SK-N-DZ (cell line): ENCODE measurements around the gene SDS.
A peak's percentile ranks its signal among the peaks of the same experiment; 100 is the strongest.
"Not testable (repeated sequence)": the region's sequence is repeated elsewhere in the genome, so short reads cannot be mapped to it uniquely, and the experiment has no call there.

Experiments used
- DNase-seq: peaks from one replicate; pipeline ENCODE4 v3.0.0-alpha.2; 2015; ENCODE audit warnings: low spot score

Gene SDS

GRCh38 chr12:113381220-113381619 is 22.5 kb downstream of the SDS start:
- DNase-seq, result no peak

DNA sequence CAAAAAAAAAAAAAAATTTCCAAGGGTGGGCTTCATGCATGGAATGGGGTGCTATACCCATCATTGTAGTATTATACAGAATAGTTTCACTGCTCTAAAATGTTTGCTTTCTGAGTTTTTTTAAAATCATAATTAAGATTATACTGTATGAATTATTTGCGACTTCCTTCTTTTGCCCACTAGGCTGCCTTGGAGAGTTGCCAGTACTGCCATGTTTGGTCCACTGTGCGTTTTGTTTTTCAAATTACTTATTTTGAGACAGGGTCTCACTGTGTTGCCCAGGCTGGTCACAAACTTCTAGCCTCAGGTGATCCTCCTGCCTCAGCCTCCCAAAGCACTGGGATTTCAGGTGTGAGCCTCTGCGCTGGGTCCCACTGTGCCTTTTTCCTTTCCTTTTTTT is 25.4 kb downstream of the SDS start:
- no peak for DNase-seq

- DNase-seq, result no peak
Measured at GRCh38 chr12:113374823-113375428, 28.8 kb downstream of the SDS start.

GRCh38 chr12:113373969-113374368 is 29.7 kb downstream of the SDS start:
- DNase-seq, result no peak

DNA sequence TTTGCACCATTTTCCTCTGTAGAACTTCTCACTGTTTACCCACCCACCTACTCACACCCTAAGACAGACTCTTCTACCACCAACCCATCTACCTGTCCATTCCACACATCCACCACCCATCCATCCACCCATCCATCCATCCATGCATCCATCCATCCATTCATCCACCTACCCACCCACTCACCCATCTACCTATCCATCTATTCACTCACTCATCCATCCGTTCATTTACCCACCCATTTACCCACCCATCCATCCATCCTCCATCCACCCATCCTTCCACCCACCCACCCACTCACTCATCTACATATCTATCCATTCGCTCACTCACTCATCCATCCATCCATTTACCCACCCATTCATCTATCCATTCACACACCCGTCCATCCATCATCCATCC is 30.2 kb downstream of the SDS start:
- DNase-seq, result no peak

- no peak for DNase-seq
Measured at GRCh38 chr12:113372371-113372770, 31.3 kb downstream of the SDS start.

DNA sequence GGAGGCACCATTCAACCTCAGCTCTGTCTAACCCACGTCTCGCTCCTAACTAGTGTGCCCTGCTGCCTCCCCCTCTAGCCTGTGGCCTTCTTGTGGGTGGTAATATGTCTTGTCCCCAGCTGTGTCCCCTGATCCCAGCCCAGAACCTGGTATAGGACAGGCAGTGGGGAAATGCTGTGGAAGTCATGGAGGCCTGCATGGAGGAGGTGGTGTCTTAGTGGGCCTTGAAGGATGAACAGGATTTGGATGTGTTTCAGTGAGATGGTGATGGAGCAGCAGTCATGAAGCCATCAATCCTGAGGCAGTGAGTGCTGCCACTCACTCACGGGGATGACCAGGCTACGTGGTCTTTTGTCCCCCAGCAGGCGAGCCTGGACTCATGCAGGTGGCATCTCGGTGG is 31.9 kb downstream of the SDS start:
- no peak for DNase-seq

DNA sequence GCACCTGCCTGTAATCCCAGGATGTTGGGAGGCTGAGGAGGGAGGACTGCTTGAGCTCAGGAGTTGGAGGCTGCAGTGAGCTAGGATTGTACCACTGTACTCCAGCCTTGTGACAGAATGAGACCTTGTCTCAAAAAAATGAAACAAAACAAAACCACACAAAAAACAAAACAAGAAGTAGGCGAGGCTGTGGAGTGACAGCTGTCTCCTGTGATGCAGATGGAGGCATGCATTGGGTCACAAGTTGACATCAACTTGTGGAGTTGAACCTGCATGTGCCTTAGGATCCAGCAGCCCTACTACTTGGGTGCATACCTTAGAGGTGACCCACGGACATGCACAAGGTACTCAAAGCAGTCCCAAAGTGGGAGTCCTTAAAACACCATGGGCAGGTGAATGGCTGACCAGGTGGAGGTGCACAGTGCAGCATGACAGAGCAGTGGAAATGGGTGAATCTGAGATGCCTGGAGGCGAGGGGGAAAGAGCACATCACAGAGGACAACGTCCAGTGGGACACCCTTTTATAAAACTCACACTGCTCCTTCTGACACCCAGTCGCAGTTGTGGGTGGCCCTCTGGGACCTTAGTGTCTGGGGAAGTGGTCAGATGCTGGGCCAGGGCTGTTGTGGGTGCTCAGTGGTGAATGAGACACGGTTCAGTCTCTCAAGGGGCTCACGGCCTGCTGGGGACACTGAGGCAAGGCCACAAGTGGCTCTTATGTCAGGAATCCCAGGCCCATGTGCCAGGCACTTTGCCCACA is 32.6 kb downstream of the SDS start:
- DNase-seq, result no peak

DNA sequence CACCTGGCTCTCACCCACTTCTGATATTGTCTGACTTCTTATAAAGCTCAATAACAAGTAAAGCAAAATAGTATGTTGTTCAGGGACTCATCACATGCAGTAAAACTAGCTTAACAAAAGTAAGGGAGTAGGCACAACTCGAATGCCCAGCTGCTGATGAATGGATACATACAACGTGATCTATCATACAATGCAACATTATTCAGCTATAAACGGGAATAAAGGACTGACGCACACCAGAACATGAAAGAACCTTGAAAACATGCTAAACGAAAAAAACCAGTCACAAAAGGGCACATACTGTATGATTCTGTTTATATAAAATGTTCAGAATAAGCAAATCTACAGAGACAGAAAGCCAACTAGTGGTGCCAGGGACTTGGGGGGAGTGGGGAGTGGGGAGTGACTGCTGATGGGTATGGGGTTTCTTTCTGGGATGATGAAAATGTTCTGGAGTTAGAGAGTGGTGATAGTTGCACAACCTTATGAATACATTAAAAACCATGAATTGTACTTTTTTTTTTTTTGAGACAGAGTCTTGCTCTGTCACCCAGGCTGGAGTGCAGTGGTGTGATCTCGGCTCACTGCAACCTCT is 34.2 kb downstream of the SDS start:
- DNase-seq, result no peak

DNA sequence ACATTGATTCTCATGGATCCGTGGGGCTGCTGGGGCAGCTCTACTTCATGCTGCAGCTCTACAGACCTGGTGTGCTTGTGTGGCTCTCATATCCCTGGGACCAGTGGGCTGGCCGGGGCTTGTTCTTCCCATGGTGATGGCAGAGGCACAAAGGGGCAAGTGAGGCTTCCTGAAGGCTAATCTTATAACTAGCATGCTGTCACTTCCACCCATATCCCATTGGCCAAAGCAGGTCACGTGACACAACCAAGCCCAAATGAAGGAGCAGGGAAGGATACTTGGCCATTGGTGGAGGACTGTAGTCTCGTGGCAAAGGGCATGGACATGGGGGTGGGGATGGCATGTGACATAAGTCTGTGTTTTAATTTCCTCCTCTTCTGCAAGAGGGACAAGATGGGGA is 35.4 kb downstream of the SDS start:
- DNase-seq, result no peak

DNA sequence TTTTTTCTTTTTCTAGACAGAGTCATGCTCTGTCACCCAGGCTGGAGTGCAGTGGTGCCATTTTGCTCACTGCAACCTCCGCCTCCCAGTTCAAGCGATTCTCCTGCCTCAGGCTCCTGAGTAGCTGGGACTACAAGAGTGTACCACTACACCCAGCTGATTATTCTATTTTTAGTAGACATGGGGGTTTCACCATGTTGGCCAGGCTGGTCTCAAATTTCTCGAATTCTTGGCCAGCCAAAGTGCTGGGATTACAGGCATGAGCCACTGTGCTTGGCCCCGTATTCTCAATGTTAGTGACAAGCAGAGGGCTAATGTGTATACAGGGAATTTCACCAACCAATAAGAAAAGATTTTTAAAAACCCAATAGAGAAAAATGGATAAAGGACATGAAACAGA is 36.9 kb downstream of the SDS start:
- no peak for DNase-seq

DNA sequence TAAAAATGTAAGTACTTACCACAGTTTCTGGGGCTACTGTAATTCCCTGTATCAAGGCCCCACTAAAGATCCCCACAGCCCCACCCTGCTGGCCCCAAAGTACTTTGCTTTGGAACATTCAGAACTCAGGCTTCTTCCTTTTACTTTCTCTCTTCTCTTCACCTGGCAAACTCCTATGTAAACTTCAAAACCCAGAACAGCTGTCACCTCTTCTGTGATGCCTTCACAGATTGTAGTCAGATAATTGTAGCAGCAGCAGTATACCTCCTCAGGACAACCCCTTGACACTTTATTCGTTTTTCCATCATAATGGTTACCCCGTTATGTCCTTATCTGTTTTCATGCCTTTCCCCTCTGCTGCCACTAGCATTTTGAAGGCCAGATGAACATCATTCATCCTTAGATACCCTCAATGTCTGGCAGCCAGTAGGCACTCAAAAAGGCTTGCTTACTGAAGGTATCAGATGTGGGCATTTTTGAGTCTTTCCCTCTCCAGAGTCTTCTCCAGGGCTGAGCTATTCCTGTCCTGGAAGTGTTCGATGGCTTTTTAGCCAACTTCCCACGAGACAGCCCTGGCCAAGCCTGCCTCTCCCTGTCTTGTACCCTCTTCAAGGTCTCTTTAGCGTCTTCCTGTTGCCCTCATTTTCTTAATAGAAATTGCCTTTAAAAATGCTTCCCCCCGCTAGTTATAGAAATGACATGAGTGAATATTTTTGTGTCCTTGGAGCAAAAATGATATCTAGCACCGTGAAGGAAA is 37.9 kb downstream of the SDS start:
- no peak for DNase-seq

GRCh38 chr12:113364698-113365097 is 39.0 kb downstream of the SDS start:
- DNase-seq, result no peak

GRCh38 chr12:113361574-113362370 is 41.9 kb downstream of the SDS start:
- DNase-seq, result no peak

DNA sequence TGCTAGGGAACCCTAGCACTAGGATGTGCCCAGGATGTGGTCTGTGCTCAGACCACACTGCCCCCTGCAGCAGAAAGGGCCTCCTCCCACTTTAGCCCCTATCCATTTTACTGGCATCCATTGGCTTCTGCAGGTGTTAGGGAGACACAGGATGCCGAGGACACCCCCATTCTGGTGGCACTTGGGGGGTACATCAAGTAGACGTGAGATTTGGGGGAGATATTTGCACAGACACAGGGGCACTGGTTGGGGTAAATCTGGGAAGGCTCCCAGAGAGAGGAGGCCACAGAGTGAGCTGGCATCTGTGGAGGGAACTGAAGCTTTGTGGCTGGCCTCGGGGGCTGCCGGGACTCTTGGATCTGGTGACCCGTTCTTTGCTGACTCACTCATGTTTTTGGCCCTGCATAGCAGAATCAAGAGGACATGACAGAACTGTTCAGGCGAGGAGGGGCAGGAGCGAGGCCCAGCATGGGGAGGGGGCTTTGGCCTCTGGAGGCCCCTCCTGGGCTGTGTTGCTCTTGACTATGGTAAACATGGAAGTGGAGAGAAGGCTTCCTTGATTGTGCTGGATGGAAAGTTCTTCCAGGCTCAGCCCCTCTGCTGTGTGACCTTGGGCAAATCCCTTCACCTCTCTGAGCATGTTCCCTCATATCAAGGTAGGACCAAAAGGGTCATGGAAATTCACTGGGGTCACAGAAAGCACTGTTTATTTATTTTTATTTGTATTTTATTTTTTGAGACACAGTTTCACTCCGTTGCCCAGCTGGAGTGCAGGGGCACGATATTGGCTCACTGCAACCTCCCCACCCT is 43.5 kb downstream of the SDS start:
- peak; percentile 18 for DNase-seq

DNA sequence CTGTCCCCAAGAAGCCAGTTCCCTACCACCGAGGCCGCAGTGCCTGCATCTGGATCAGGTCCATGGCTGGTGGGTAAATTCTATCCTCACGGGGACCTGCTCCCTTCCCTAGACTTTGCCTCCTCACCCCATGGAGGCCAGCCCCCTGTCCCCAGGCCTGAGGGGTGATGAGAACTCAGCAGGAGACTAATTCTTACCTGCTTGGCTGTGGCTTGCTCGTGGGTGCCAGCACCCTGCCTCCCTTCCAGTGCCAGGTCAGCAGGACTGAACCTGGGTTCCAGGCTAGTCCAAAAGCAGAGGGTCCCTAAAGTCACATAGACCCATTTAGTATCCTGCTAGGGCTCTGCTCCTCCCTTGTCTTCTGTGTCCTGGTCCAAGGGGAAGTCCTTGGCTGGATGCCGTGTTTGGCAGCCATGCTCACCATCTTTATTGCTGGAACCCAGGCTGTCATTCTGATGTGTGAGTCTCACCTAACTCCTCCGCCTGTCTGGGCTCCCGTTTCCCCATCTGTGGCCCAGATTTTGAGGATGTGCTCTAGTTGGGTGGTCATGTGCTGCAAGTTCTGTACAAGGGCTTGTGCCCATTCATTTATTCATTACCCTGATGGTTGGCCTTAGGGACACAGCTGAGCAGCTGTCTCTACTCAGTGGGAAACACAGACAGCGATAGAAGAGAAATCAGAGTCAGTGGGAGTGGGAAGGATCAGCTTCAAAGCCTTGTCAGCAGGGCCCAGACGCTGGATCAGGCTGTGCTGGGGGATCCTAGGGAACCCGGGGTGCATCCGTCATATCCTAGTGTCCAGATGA is 44.4 kb downstream of the SDS start:
- DNase-seq, result peak; percentile 28

GRCh38 chr12:113358381-113359132 is 45.1 kb downstream of the SDS start, which contains the start of gene PLBD2:
Gene PLBD2 (plus strand): TSS chr12:113358587. CDS start chr12:113358601, 14 bp downstream.
- DNase-seq, result peak; percentile 90

- not testable (repeated sequence) for DNase-seq
Measured at GRCh38 chr12:113354192-113354591, 49.5 kb downstream of the SDS start.

DNA sequence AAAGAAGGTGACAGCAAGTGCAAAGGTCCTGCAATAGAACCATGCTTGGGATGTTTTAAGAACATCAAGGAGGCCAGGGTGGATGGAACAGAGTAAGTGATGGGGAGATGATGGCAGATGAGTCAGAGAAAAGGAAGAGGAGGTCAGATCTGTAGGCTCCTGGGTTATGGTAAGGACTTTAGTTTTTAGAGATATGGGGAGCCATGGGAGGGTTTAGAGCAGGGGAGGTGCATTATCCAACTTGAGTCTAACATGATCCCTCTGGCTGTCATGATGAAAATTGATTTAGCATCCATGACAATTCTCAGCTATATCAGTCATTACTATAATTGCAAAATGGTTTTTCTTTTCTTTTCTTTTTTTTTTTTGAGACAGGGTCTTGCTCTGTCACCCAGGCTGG is 52.6 kb downstream of the SDS start:
- DNase-seq, result no peak
